K562 (cell line): ENCODE results near the gene TCEA3. TPM values are rescaled to one million over a fixed set of nuclear protein-coding genes. Genes with fewer than 3 reads are reported as not detected.
A peak's percentile ranks its signal among the peaks of the same experiment; 100 is the strongest.

Experiments
- ATAC-seq: fragments of 200-7000 bp; cut with Tn5 transposase; 3 replicates; pipeline ENCODE4 v1.9.1; 2020; ENCODE audit warnings: moderate library complexity
- BruUV-seq: library from RNA; stranded (reverse); fragments of 400-500 nt; replicated peaks from 2 replicates; lab custom pipeline; 2021; lab: Mats Ljungman, UMichigan
- CTCF ChIA-PET: fragments of 300-600 bp; formaldehyde crosslinking; extraction: SDS; loops from one replicate; lab custom pipeline; 2021; ENCODE audit warnings: low intra/inter-chr PET ratio; lab: Yijun Ruan, JAX
- POLR2A ChIA-PET: fragments of 300-600, 350-650 bp; sonication (Branson Sonifier 250); formaldehyde crosslinking; extraction: SDS; loops from one replicate; lab custom pipeline; 2021; ENCODE audit warnings: antibody characterized with exemption, inconsistent platforms; lab: Yijun Ruan, JAX
- DNase-seq, 4 experiments: peaks; one replicate each; pipeline versions ENCODE4 v3.0.0 to v3.0.0-alpha.2; 2011 to 2018; ENCODE audit warnings: low spot score in 3 of 4, mixed read lengths in 3 of 4; ENCODE audit errors: extremely low read depth in 1 of 4
- FAIRE-seq: peaks from 2 replicates; lab custom pipeline; 2011; peaks lifted over from hg19 to GRCh38; lab: Jason Lieb, UNC
- H2AFZ ChIP-seq: 2 replicates; pipeline ENCODE4 v1.6.0; 2011; ENCODE audit warnings: low read depth, low read length, control low read depth, inconsistent platforms
- H3K27ac ChIP-seq: fragments of 200-600 bp; 3 replicates; pipeline ENCODE4 v1.8.0; 2011; ENCODE audit warnings: low read depth, mild to moderate bottlenecking, control low read depth, inconsistent platforms, low read length, moderate library complexity, mixed read lengths; ENCODE audit errors: extremely low read depth
- H3K27me3 ChIP-seq, 2 experiments: fragments of 300-600 bp in 1 of 2; 2 replicates in 1 of 2; 3 replicates in 1 of 2; pipeline versions ENCODE4 v1.6.0 to v1.8.0; 2011; ENCODE audit warnings: inconsistent platforms in 2 of 2, low read length in 2 of 2, mild to moderate bottlenecking in 1 of 2, mixed read lengths in 1 of 2, moderate library complexity in 1 of 2; ENCODE audit not compliant: control insufficient read depth in 2 of 2, insufficient read depth in 2 of 2
- H3K36me3 ChIP-seq: fragments of 300-600 bp; 3 replicates; pipeline ENCODE4 v1.8.0; 2011; ENCODE audit warnings: mild to moderate bottlenecking, low read length, inconsistent platforms; ENCODE audit not compliant: control insufficient read depth, insufficient read depth
- H3K4me1 ChIP-seq, 2 experiments: fragments of 200-600 bp in 1 of 2; replicated peaks in 1 of 2; 2 replicates in 1 of 2; 3 replicates in 1 of 2; pipeline versions ENCODE4 v1.5.1 to v1.8.0; 2011; ENCODE audit warnings: inconsistent platforms in 2 of 2, low read length in 2 of 2, mild to moderate bottlenecking in 1 of 2, mixed read lengths in 1 of 2, moderate library complexity in 1 of 2; ENCODE audit not compliant: control insufficient read depth in 2 of 2, insufficient read depth in 2 of 2
- H3K4me2 ChIP-seq: 2 replicates; pipeline ENCODE4 v1.6.1; 2011; ENCODE audit warnings: low read length, control low read depth, inconsistent platforms, mixed read lengths; ENCODE audit not compliant: insufficient read depth
- H3K4me3 ChIP-seq: fragments of 200-600 bp; sonication (generic), shearing (Covaris generic); 2 replicates; pipeline ENCODE4 v1.5.1; 2016; ENCODE audit warnings: control low read depth, inconsistent platforms
- H3K79me2 ChIP-seq: fragments of 200-600 bp; 3 replicates; pipeline ENCODE4 v1.8.0; 2011; ENCODE audit warnings: low read length, inconsistent platforms; ENCODE audit not compliant: control insufficient read depth, insufficient read depth
- H3K9ac ChIP-seq, 2 experiments: 2 replicates each; pipeline versions ENCODE4 v1.6.0 to v1.6.1; 2011; ENCODE audit warnings: low read depth in 2 of 2, low read length in 2 of 2, control low read depth in 1 of 2, inconsistent platforms in 1 of 2, mild to moderate bottlenecking in 1 of 2, mixed read lengths in 1 of 2; ENCODE audit not compliant: insufficient read depth in 1 of 2
- H3K9me1 ChIP-seq: one replicate; pipeline ENCODE4 v1.6.0; 2011; ENCODE audit warnings: inconsistent platforms, mild to moderate bottlenecking, low read length, moderate library complexity; ENCODE audit not compliant: control insufficient read depth, insufficient read depth
- H3K9me3 ChIP-seq: replicated peaks from 2 replicates; pipeline ENCODE4 v1.5.1; 2011; ENCODE audit warnings: low read depth, low read length, inconsistent platforms; ENCODE audit not compliant: control insufficient read depth, insufficient read depth
- H4K20me1 ChIP-seq: replicated peaks from 2 replicates; pipeline ENCODE4 v1.6.1; 2011; ENCODE audit warnings: low read length, inconsistent platforms, mixed read lengths; ENCODE audit not compliant: control insufficient read depth, insufficient read depth
- HMGN3 ChIP-seq: IDR thresholded peaks from 2 replicates; pipeline ENCODE4 v1.6.1; 2011; ENCODE audit warnings: borderline replicate concordance, low read depth, mild to moderate bottlenecking, mixed read lengths, low read length; ENCODE audit not compliant: insufficient read length; ENCODE audit errors: extremely low read depth
- KDM1A ChIP-seq, 2 experiments: fragments of 450-650 bp; IDR thresholded peaks; 2 replicates each; pipeline ENCODE4 v1.6.1; 2016; ENCODE audit warnings: mild to moderate bottlenecking in 2 of 2
- LCOR ChIP-seq: sonication (generic); formaldehyde crosslinking; IDR thresholded peaks from 2 replicates; pipeline ENCODE4 v1.8.0; 2022; ENCODE audit warnings: mild to moderate bottlenecking, missing genetic modification reagents
- NFE2 ChIP-seq: IDR thresholded peaks from 2 replicates; pipeline ENCODE4 v1.6.1; 2014; ENCODE audit warnings: antibody characterized with exemption, low read depth
- POLR2AphosphoS2 ChIP-seq: IDR thresholded peaks from 2 replicates; pipeline ENCODE4 v1.6.1; 2012; ENCODE audit warnings: low read length, improper control_type of control experiment
- RHOXF2B ChIP-seq: fragments of 250-450 bp; sonication (Bioruptor Pico); conservative IDR thresholded peaks from 2 replicates; pipeline ENCODE4 v1.5.1; 2021
- SIRT6 ChIP-seq: IDR thresholded peaks from one replicate; pipeline ENCODE4 v1.6.1; 2012; ENCODE audit warnings: low read depth, mild to moderate bottlenecking, control low read depth, inconsistent platforms, low read length, moderate library complexity
- TAF9B ChIP-seq: fragments of 450-650 bp; IDR thresholded peaks from 2 replicates; pipeline ENCODE4 v1.6.1; 2018; ENCODE audit warnings: mild to moderate bottlenecking; ENCODE audit not compliant: partially characterized antibody
- ZNF140 ChIP-seq: fragments of 250-450 bp; sonication (Bioruptor Pico); IDR thresholded peaks from 2 replicates; pipeline ENCODE4 v1.8.0; 2021; ENCODE audit warnings: moderate library complexity, mild to moderate bottlenecking, inconsistent platforms
- WGBS: fragments of 100-300 bp; shearing (Covaris generic); methylation state at CpG from one replicate; pipeline ENCODE4 v1.1.6; 2016; ENCODE audit warnings: low coverage, mixed read lengths; ENCODE audit not compliant: insufficient coverage; ENCODE audit errors: missing lambda C conversion rate; 5-methylcytosine and 5-hydroxymethylcytosine counted together
- in situ Hi-C: fragments of 300-500 bp; cut with MboI; formaldehyde crosslinking; loops from 4 replicates; pipeline ENCODE4 v1.15.0; 2018; ENCODE audit warnings: inconsistent platforms, mixed read lengths
- intact Hi-C: fragments of 100-400 bp; cut with micrococcal nuclease; formaldehyde crosslinking; loops from 2 replicates; pipeline ENCODE4 v1.14.2; 2022
- polyA plus RNA-seq, 8 experiments: library from polyadenylated mRNA; depleted of rRNA in 4 of 8; stranded (reverse) in 5 of 8; unstranded in 3 of 8; fragments of >200 nt; fragmentation: Nextera tagmentation in 2 of 8; fragmentation: Illumina TruSeq in 1 of 8; extraction: Ambion mirVana in 2 of 8; extraction: Trizol in 1 of 8; gene quantifications; 2 replicates each; pipeline versions ENCODE4 v1.2.1 to v1.2.3, GENCODE V29; 2011 to 2014; ENCODE audit warnings: inconsistent platforms in 1 of 8, missing spikeins in 1 of 8
- total RNA-seq, 7 experiments: library from RNA; depleted of rRNA in 6 of 7; stranded (reverse); fragments of >200 nt in 6 of 7; fragmentation: Illumina TruSeq in 2 of 7; extraction: Trizol in 2 of 7; gene quantifications; 2 replicates each; pipeline versions ENCODE4 v1.2.1 to v1.2.3, GENCODE V29; 2011 to 2021; ENCODE audit warnings: low replicate concordance in 1 of 7
- TF ChIP-seq, protein P1 (sequence below): fragments of 450-650 bp; formaldehyde crosslinking; IDR thresholded peaks from 2 replicates; pipeline ENCODE4 v1.4.0; 2020; ENCODE audit warnings: mild to moderate bottlenecking, mixed read lengths
- TF ChIP-seq, protein P2 (sequence below): sonication (generic); formaldehyde crosslinking; IDR thresholded peaks from 2 replicates; pipeline ENCODE4 v1.8.0; 2022; ENCODE audit warnings: missing genetic modification reagents, mild to moderate bottlenecking, moderate library complexity, borderline replicate concordance
- TF ChIP-seq, protein P3 (sequence below): fragments of 250-450 bp; sonication (Bioruptor Pico); IDR thresholded peaks from 2 replicates; pipeline ENCODE4 v1.4.0; 2020

The TCEA3 gene
- total and polyA plus RNA-seq, 9 of the 15 experiments (the other 6 are each of a cell fraction or from before 2014, with no cell fraction given), result 0.03 to 0.55 (median 0.36) TPM

DNA sequence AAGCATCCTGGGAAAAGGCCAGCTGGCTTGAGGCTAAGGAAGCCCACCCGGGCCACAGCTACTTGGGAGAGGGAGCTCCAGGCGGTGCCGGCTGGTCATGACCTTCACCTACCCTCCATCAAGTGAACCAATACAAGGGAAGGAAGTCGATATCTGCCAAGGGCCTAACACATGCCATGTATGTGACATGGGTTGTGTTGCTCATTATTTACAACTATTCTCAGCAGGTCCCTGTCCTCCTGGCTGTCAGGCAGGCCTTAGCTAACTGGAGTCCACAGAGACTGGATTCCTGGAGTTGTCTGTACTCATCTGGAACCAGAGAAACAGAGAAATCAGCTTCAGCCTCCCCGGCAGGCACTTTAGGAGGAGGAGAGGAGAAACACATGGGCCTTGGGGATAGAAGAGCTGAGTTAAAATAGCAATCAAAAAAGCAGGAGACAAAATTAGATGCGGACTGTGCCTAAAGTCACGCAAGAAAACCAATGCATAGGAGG, 15.7 kb downstream of the TCEA3 start:
- Histone ChIP-seq H3K4me2 (no peak overlapping the region), H3K9me3 (no peaks in the 10 kb centered on the region), H3K79me2 (no peaks in the 10 kb centered on the region), H3K4me1 (peaks cover 2 to 10% of the 10 kb centered on the region in 2 experiments; a peak in 4 of 5 replicates), H3K27me3 (no peaks in the 10 kb centered on the region), H3K4me3 (no peak overlapping the region)
- 60% methylated on average over 7 of the region's 7 CpGs for WGBS
- no peak for ATAC-seq
- CTCF ChIA-PET, result no interaction called here
- TF ChIP-seq RHOXF2B (no peak), HMGN3 (no peak), POLR2AphosphoS2 (no peak), TAF9B (no peak), NFE2 (no peak), KDM1A (IDR thresholded peaks at IDR 0.05) (no peak), LCOR (CRISPR knock-in tag) (no peak), SIRT6 (no peak), ZNF140 (CRISPR knock-in tag) (no peak)
- TF ChIP-seq, protein P1, sequence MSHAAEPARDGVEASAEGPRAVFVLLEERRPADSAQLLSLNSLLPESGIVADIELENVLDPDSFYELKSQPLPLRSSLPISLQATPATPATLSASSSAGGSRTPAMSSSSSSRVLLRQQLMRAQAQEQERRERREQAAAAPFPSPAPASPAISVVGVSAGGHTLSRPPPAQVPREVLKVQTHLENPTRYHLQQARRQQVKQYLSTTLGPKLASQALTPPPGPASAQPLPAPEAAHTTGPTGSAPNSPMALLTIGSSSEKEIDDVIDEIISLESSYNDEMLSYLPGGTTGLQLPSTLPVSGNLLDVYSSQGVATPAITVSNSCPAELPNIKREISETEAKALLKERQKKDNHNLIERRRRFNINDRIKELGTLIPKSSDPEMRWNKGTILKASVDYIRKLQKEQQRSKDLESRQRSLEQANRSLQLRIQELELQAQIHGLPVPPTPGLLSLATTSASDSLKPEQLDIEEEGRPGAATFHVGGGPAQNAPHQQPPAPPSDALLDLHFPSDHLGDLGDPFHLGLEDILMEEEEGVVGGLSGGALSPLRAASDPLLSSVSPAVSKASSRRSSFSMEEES (CRISPR knock-in tag), result no peak
- TF ChIP-seq, protein P2, sequence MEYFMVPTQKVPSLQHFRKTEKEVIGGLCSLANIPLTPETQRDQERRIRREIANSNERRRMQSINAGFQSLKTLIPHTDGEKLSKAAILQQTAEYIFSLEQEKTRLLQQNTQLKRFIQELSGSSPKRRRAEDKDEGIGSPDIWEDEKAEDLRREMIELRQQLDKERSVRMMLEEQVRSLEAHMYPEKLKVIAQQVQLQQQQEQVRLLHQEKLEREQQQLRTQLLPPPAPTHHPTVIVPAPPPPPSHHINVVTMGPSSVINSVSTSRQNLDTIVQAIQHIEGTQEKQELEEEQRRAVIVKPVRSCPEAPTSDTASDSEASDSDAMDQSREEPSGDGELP (CRISPR knock-in tag), result no peak
- TF ChIP-seq, protein P3, sequence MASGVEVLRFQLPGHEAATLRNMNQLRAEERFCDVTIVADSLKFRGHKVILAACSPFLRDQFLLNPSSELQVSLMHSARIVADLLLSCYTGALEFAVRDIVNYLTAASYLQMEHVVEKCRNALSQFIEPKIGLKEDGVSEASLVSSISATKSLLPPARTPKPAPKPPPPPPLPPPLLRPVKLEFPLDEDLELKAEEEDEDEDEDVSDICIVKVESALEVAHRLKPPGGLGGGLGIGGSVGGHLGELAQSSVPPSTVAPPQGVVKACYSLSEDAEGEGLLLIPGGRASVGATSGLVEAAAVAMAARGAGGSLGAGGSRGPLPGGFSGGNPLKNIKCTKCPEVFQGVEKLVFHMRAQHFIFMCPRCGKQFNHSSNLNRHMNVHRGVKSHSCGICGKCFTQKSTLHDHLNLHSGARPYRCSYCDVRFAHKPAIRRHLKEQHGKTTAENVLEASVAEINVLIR (CRISPR knock-in tag), result no peak
- TF ChIP-seq, all 486 proteins: peak for 0
- intact Hi-C loops (loop anchor here (10.0 kb wide), 2 partner anchors 124 to 324 kb away; no protein-coding TSS in a partner anchor), in situ Hi-C loops (no loop called here)
- FAIRE-seq (no peak), DNase-seq (no peak)
- peak overlapping the region; percentile 60; the same call in 1 of the 2 replicates for H2AFZ ChIP-seq
- no peaks in the 10 kb centered on the region for H3K9me1 ChIP-seq
- no peaks in the 10 kb centered on the region for H4K20me1 ChIP-seq
- peak overlapping the region in 1 of 2 experiments; percentile 3; a peak in 1 of 4 replicates for H3K9ac ChIP-seq
- BruUV-seq, result no TSS peak
- H3K36me3 ChIP-seq, result no peaks in the 10 kb centered on the region
- POLR2A ChIA-PET, result interaction anchor here (0.5 to 1.5 kb wide), 7 partner anchors 10 to 95 kb away, joined by 3 to 5 read pairs (median 3); partner anchors contain the start of gene HNRNPR
- H3K27ac ChIP-seq, result no peak overlapping the region
